Activated CD4-positive, alpha-beta memory T cell treated with anti-CD3 and anti-CD28 coated beads for 36 hours (primary cell): ENCODE results near the gene PRKAG1. TPM values are rescaled to one million over a fixed set of nuclear protein-coding genes. Genes with fewer than 3 reads are reported as not detected.

Experiments used
- CTCF ChIA-PET: fragments of 350-600 bp; sonication (Branson Sonifier 250); formaldehyde crosslinking; loops from one replicate; lab custom pipeline; 2021; ENCODE audit warnings: antibody characterized with exemption, inconsistent platforms; lab: Charles Lee
- POLR2A ChIA-PET: fragments of 350-600 bp; sonication (Branson Sonifier 250); formaldehyde crosslinking; loops from one replicate; lab custom pipeline; 2021; ENCODE audit warnings: antibody characterized with exemption; lab: Charles Lee
- DNase-seq: peaks from one replicate; pipeline ENCODE4 v3.0.0-alpha.2; 2020
- H3K27ac Mint-ChIP-seq: one replicate; pipeline ENCODE4 v1.8.0; 2021; ENCODE audit warnings: mixed read lengths
- H3K27me3 Mint-ChIP-seq: one replicate; pipeline ENCODE4 v1.8.0; 2021; ENCODE audit warnings: mixed read lengths
- H3K36me3 Mint-ChIP-seq: one replicate; pipeline ENCODE4 v1.8.0; 2021; ENCODE audit warnings: mixed read lengths
- H3K4me1 Mint-ChIP-seq: one replicate; pipeline ENCODE4 v1.8.0; 2021; ENCODE audit warnings: low read depth, mixed read lengths
- H3K4me3 Mint-ChIP-seq: one replicate; pipeline ENCODE4 v1.8.0; 2021; ENCODE audit warnings: mild to moderate bottlenecking, mixed read lengths
- H3K9me3 Mint-ChIP-seq: one replicate; pipeline ENCODE4 v1.8.0; 2021; ENCODE audit warnings: mixed read lengths
- intact Hi-C: fragments of 100-400 bp; cut with micrococcal nuclease; formaldehyde crosslinking; loops from one replicate; pipeline ENCODE4 v1.15.1; 2023
- total RNA-seq, 2 experiments: library from RNA; stranded (reverse); gene quantifications; one replicate each; pipeline ENCODE4 v1.2.3, GENCODE V29; 2021

The PRKAG1 gene
- total RNA-seq, 2 experiments from 2014 or later: 52.0 to 55.8 TPM

DNA sequence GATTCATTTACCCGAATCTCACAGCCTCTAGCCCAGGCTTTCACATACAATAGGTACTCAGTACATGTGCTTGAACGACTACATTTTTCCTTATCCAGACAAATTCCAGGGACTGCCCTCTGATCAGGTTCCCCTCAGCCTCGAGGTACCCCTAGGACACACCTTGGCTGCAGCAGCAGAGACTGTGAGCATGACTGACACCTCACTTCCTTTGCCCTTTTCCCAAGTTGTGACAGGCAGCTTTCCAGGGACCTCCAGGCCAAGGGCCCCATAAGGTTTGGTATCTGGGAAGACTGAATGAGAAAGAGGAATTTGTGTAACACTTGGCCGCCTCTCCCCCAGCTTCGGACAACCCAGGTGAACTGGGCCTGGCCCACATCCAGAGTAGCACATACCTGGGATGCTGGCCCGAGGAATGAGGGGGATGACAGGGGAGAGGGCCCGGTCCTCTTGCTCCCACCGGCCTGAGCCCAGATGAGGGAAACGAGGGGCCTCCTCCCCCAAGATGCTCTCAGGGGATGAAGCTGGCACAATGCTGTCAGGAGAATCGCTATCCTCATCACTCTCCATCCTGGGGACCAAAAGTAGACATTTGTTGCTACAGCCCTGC lies 10.2 kb upstream of the PRKAG1 start:
- POLR2A ChIA-PET: no interaction called here
- CTCF ChIA-PET: interaction anchor here (1.0 to 6.7 kb wide), 3 partner anchors 9 to 41 kb away, joined by 4 to 33 read pairs (median 4); partner anchors contain the start of gene RHEBL1
- no peak for DNase-seq
- H3K27me3 Mint-ChIP-seq: no peaks in the 10 kb centered on the region
- no peak overlapping the region for H3K4me3 Mint-ChIP-seq
- peaks cover 4% of the 10 kb centered on the region for H3K4me1 Mint-ChIP-seq
- intact Hi-C loops: no loop called here
- H3K36me3 Mint-ChIP-seq: peaks cover 47% of the 10 kb centered on the region
- H3K9me3 Mint-ChIP-seq: no peaks in the 10 kb centered on the region
- H3K27ac Mint-ChIP-seq: no peak overlapping the region

DNA sequence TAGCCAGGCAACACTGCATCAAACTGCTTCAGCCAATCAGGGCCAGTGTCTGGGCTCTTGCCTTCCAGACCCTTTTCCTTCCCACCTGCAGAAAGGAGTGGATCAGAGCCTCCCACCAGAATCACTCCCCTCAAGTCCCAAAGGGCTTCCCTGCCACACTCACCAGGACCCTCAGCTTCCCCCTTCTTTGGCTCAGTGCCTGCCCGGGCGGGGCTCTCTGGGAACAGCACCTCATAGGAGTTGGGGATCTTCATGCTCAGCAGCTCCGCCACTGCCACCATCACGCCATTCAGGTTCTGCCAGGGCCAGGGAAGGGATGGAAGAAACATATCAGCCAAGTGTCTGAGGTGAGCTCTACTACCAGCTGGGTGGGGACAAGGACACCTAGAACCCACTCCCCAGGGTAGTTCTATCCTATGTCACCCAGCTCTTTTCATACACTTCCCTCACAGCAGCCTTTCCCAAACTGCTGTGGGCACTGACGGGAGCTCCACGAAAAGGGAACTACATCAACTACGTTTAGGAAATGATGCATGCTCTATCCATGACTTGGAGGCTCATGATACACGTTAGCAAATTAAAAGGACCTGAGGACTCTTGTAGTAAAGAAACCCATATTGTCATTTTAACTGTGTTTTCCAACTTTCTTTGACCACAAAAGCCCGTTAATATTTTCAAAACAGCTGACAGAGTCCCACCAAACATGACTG lies 9.4 kb upstream of the PRKAG1 start:
- H3K36me3 Mint-ChIP-seq: peaks cover 46% of the 10 kb centered on the region
- no peaks in the 10 kb centered on the region for H3K9me3 Mint-ChIP-seq
- H3K4me3 Mint-ChIP-seq: no peak overlapping the region
- H3K27ac Mint-ChIP-seq: no peak overlapping the region
- intact Hi-C loops: no loop called here
- POLR2A ChIA-PET: no interaction called here
- no peak for DNase-seq
- H3K27me3 Mint-ChIP-seq: no peaks in the 10 kb centered on the region
- H3K4me1 Mint-ChIP-seq: peaks cover 4% of the 10 kb centered on the region
- CTCF ChIA-PET: interaction anchor here (0.8 to 6.7 kb wide), 4 partner anchors 16 to 175 kb away, joined by 3 to 33 read pairs (median 3); no protein-coding TSS in a partner anchor

DNA sequence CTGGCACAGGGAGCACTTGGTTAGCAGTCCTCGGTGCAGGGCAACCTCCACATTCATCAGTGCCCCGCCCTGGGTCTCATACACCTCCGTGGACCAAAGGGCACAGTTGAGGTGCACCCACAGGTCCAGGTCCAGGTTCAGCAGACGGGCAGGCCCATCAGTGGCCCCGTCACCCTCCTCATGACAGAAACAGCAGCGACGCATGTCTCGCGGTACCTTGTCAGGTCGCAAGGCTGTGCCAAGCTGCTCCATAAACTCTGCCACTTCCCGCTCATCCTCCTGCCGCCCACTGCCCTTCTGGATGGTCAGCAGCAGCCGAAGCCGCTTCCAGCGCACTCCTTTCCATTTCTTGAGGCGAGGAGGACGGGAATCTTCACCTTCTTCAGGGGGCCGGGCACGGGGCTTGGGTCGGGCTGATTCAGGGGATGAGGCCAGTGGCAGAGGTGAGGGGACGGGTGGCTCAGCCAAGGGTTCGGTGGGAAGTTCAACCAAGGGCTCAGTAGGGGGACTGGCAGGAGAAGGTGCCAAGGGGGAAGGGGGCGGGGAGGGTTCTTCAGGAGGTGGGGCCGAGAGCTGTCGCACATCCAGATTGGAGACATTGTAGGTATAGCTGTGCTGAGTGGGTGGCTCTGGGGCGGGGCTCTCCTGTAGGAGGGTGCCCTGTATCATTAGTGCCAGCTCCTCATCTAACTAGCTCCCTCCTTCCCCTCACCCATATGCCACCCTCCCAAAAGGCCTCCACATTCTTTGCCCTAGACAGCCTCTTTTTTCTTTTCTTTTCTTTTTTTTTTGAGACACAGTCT lies 8.3 kb upstream of the PRKAG1 start:
- Mint-ChIP-seq H3K4me3 (no peak overlapping the region), H3K4me1 (peaks cover 4% of the 10 kb centered on the region), H3K9me3 (no peaks in the 10 kb centered on the region), H3K36me3 (peaks cover 44% of the 10 kb centered on the region), H3K27ac (no peak overlapping the region), H3K27me3 (no peaks in the 10 kb centered on the region)
- no peak for DNase-seq
- ChIA-PET POLR2A (no interaction called here), CTCF (interaction anchor here (0.8 to 1.5 kb wide), 2 partner anchors 37 to 39 kb away, joined by 3 read pairs; no protein-coding TSS in a partner anchor)
- intact Hi-C loops: no loop called here

DNA sequence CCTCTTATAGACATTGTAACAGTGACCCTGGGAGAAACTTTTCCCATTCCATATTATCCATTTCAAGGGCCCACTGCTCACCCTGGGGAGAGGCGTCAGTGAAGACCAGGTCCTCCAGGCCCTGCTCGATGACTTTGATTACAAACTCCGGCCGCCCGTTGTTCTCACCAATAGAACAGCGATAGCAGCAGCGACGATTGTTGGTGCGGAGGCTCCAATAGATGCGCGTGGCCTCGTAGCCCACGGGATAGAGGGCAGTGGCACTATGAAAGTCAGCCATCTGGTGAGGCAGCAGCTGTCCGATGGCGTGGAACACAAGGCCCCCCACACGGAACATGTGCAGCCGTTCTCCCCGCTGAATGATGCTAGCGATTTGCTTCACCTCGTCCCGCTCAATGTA lies 7.5 kb upstream of the PRKAG1 start:
- intact Hi-C loops: no loop called here
- Mint-ChIP-seq H3K27ac (peak overlapping the region; percentile 2), H3K4me1 (peaks cover 4% of the 10 kb centered on the region), H3K27me3 (no peaks in the 10 kb centered on the region), H3K9me3 (no peaks in the 10 kb centered on the region), H3K36me3 (peaks cover 44% of the 10 kb centered on the region), H3K4me3 (no peak overlapping the region)
- CTCF ChIA-PET: no interaction called here
- DNase-seq: no peak
- POLR2A ChIA-PET: no interaction called here

DNA sequence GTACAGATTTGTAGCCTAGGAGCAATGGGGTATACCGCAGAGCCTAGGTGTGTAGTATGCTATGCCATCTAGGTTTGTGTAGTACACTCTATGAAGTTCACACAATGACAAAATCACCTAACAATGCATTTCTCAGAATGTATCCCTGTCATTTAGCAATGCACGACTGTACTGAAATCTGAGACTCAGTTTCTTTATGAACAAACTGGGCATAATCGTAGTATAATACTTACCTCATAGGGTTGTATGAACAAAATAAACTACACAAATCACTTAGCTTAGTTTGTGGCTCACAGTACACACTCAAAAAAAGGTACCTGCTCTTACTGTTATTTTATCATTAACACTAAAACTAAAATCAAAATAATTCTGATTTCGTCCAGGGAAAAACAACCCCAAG lies 6.9 kb upstream of the PRKAG1 start:
- Mint-ChIP-seq H3K9me3 (no peaks in the 10 kb centered on the region), H3K4me1 (peaks cover 4% of the 10 kb centered on the region), H3K27me3 (no peaks in the 10 kb centered on the region), H3K27ac (peak overlapping the region; percentile 2), H3K36me3 (peaks cover 41% of the 10 kb centered on the region), H3K4me3 (no peak overlapping the region)
- no peak for DNase-seq
- POLR2A ChIA-PET: interaction anchor here (1.1 kb wide), 1 partner anchor 18 kb away, joined by 4 read pairs; no protein-coding TSS in a partner anchor
- CTCF ChIA-PET: interaction anchor here (1.0 kb wide), 1 partner anchor 18 kb away, joined by 4 read pairs; no protein-coding TSS in a partner anchor
- intact Hi-C loops: no loop called here

DNA sequence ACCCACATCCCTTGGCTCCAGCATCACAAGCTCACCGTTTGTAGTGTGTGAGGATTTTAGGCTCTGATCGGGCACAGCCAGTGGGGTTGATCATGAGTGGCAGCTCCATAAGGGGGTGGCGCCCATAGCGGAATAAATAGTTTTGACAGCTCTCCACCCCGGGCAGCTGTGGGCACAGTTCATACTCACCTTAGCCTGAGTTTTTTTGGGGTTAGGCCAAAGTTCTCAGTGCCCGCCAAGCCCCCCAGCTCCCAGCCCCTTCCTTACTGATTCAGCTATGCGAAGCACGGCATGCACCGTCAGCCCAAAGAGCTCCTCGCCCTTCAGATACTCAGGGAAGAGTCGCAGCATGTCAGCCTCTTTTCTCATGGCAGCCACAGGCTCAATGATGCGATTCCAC lies 6.0 kb upstream of the PRKAG1 start:
- POLR2A ChIA-PET: interaction anchor here (1.1 kb wide), 1 partner anchor 19 kb away, joined by 4 read pairs; no protein-coding TSS in a partner anchor
- Mint-ChIP-seq H3K9me3 (no peaks in the 10 kb centered on the region), H3K36me3 (peaks cover 37% of the 10 kb centered on the region), H3K27ac (no peak overlapping the region), H3K27me3 (no peaks in the 10 kb centered on the region), H3K4me1 (peaks cover 9% of the 10 kb centered on the region), H3K4me3 (no peak overlapping the region)
- no peak for DNase-seq
- intact Hi-C loops: no loop called here
- CTCF ChIA-PET: interaction anchor here (1.0 kb wide), 1 partner anchor 19 kb away, joined by 4 read pairs; no protein-coding TSS in a partner anchor

DNA sequence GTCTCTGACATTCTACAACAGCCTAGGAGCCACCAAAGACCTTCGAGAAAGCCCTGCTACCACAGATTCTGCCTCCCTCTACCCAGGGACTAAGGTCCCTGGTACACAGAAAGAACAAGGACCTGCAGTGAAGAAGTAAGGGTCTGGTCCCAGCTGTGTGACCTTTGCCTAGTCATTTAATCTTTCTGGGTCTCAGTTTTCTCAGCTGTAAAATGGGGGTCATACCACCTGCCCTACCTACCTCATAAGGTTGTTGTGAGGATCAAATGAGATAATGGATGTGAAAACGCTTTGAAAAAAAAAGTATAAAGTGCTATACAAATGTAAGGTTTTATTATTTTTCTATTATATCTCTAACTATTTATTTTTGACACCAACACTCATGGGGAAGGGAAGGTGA lies 5.2 kb upstream of the PRKAG1 start:
- H3K36me3 Mint-ChIP-seq: peaks cover 31% of the 10 kb centered on the region
- H3K27ac Mint-ChIP-seq: no peak overlapping the region
- H3K9me3 Mint-ChIP-seq: no peaks in the 10 kb centered on the region
- no peaks in the 10 kb centered on the region for H3K27me3 Mint-ChIP-seq
- H3K4me1 Mint-ChIP-seq: peaks cover 14% of the 10 kb centered on the region
- CTCF ChIA-PET: interaction anchor here (1.1 to 2.5 kb wide), 3 partner anchors 20 to 36 kb away, joined by 4 to 6 read pairs (median 5); no protein-coding TSS in a partner anchor
- DNase-seq: no peak
- no peak overlapping the region for H3K4me3 Mint-ChIP-seq
- POLR2A ChIA-PET: no interaction called here
- intact Hi-C loops: no loop called here

DNA sequence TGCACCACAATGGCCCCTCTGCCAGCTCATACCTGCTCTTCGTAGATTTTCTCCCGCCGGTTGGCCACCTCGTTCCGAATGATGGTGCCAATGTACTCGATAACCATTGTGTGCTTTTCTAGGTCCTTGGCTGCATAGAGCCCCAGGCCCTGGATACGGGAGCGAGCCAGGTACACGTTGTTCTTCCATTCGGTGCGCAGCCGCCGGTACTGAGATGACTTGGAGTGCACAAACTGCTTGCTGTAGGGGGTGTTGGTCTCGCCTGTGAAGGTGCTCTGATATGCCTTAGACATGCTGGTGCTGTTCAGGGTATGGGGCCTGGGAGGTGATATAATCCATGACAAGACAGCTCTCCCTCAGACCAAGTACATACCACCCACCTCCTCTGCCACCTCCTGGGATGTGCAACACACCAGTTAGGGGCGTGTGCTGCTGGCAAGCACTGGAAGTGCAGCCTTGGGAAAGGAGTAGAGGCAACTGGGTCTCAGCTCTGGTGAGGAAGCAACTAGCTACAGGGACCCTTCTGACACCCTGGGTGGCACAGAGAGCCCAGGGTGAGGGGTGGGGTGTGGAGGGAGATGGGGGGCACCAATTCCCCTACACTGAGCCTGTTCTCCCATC lies 4.1 kb upstream of the PRKAG1 start:
- H3K27me3 Mint-ChIP-seq: no peaks in the 10 kb centered on the region
- CTCF ChIA-PET: interaction anchor here (1.1 to 2.5 kb wide), 3 partner anchors 21 to 35 kb away, joined by 4 to 6 read pairs (median 5); no protein-coding TSS in a partner anchor
- no peak for DNase-seq

DNA sequence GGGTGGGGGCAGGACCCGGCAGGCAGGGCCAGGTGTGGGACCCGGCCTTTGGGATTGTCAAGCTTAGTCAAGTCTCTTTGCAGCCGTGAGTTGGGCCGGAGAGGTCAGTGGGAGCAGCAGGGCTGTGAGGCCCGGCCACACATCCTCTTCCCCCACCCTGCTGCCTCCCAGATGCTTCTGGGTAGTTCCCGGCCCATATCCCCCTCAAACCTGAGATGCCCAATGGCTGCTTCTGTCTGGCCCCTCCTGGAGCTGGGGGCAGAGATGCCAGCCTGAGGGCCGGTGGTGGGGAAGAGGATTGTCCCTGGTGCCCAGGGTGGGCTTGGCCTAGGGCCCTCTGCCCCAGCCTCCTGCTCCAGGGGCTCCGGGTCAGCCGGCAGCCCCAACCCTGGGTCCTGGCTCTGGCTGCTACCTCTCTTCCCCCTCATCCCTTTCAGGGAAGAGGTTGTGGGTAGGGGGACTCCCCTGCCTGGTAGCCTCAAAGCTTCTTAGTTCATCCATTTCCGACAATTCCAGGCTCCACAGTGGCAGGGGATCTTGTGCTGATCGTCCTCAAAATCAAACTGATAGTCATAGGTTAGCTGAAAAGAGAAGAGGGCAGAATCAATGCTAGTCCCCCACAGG lies 2.8 kb upstream of the PRKAG1 start:
- POLR2A ChIA-PET: no interaction called here
- H3K27ac Mint-ChIP-seq: no peak overlapping the region

More for the DNA sequence above, 4.1 kb upstream of the PRKAG1 start:
- peaks cover 25% of the 10 kb centered on the region for H3K36me3 Mint-ChIP-seq
- intact Hi-C loops: no loop called here
- peaks cover 19% of the 10 kb centered on the region for H3K4me1 Mint-ChIP-seq
- H3K9me3 Mint-ChIP-seq: no peaks in the 10 kb centered on the region
- POLR2A ChIA-PET: no interaction called here
- H3K27ac Mint-ChIP-seq: peak overlapping the region; percentile 15
- H3K4me3 Mint-ChIP-seq: no peak overlapping the region

DNA sequence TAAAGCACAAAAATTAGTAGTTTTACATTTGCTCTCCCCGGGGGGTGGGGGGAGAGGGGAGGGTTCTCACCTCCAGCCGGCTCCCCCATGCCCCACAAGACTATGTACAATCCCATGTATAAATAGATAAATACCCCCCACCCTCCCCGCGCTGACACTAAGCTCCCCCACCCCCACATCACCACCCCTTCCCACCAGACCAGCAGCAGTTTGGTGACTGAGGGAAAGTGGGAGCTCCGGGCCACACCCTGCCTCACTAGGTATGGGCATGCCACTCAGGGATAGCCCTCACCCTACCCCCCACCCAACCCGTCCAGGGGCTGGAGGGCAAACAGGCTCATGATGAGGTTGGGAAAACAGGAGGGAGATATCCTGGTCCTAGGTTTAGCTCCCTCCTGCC lies 1.9 kb upstream of the PRKAG1 start:
- H3K27me3 Mint-ChIP-seq: no peaks in the 10 kb centered on the region
- CTCF ChIA-PET: interaction anchor here (1.0 to 2.6 kb wide), 12 partner anchors 16 to 215 kb away, joined by 3 to 24 read pairs (median 6); partner anchors contain the start of genes DDX23 and RHEBL1
- H3K4me3 Mint-ChIP-seq: no peak overlapping the region
- peaks cover 23% of the 10 kb centered on the region for H3K36me3 Mint-ChIP-seq
- POLR2A ChIA-PET: interaction anchor here (1.1 to 1.2 kb wide), 2 partner anchors 22 to 28 kb away, joined by 3 to 4 read pairs; partner anchors contain the start of gene DDN
- no peaks in the 10 kb centered on the region for H3K9me3 Mint-ChIP-seq
- no peak for DNase-seq
- peaks cover 33% of the 10 kb centered on the region for H3K4me1 Mint-ChIP-seq
- H3K27ac Mint-ChIP-seq: no peak overlapping the region
- intact Hi-C loops: no loop called here

More for the DNA sequence above, 2.8 kb upstream of the PRKAG1 start:
- CTCF ChIA-PET: interaction anchor here (1.2 to 2.6 kb wide), 5 partner anchors 23 to 67 kb away, joined by 3 to 24 read pairs (median 9); no protein-coding TSS in a partner anchor
- Mint-ChIP-seq H3K4me1 (peaks cover 31% of the 10 kb centered on the region), H3K9me3 (no peaks in the 10 kb centered on the region), H3K4me3 (no peak overlapping the region), H3K27me3 (no peaks in the 10 kb centered on the region), H3K36me3 (peaks cover 27% of the 10 kb centered on the region)
- intact Hi-C loops: no loop called here
- no peak for DNase-seq
